Measurements from ENCODE around the gene ITGAE. TPM values are rescaled to one million over a fixed set of nuclear protein-coding genes. Genes with fewer than 3 reads are reported as not detected.

Gene ITGAE
- total and polyA plus RNA-seq, 2 experiments from 2014 or later, result 11.7 to 44.9 TPM

GRCh38 chr17:3804503-3804931, 3.5 kb upstream of the ITGAE start (continued):
- TF ChIP-seq ZNF462 (CRISPR knock-in tag; IDR thresholded peaks at IDR 0.05) (no peak), ZNF114 (CRISPR knock-in tag; IDR thresholded peaks at IDR 0.05) (no peak), CREB1 (CRISPR knock-in tag; IDR thresholded peaks at IDR 0.05; ENCODE audit: low read depth) (no peak), JUNB (IDR thresholded peaks at IDR 0.05; ENCODE audit: unreplicated experiment) (no peak), NANOG (IDR thresholded peaks at IDR 0.05; ENCODE audit: borderline replicate concordance) (no peak)

GRCh38 chr17:3803308-3803640, 2.3 kb upstream of the ITGAE start:
- no peak for ATAC-seq
- no peaks in the 10 kb centered on the region for H3K27me3 ChIP-seq (ENCODE audit: insufficient read depth)
- no peak for DNase-seq (ENCODE audit: low spot score)
- H2AFZ ChIP-seq, result no peak overlapping the region
- H3K4me2 ChIP-seq, result no peak overlapping the region
- H3F3A ChIP-seq (replicated peaks; ENCODE audit: low read depth), result peaks cover 4% of the 10 kb centered on the region
- no peaks in the 10 kb centered on the region for H3K79me2 ChIP-seq (replicated peaks; ENCODE audit: insufficient read depth)
- H3K9me3 Mint-ChIP-seq, result no peaks in the 10 kb centered on the region
- H3K36me3 ChIP-seq (ENCODE audit: insufficient read depth), result peaks cover 17% of the 10 kb centered on the region; the same call in 1 of the 2 replicates
- peaks cover 16% of the 10 kb centered on the region for H3K36me3 Mint-ChIP-seq (ENCODE audit: low read depth)
- no peaks in the 10 kb centered on the region for H3K4me1 Mint-ChIP-seq
- no peak overlapping the region for H3K27ac Mint-ChIP-seq
- H4K20me1 ChIP-seq (replicated peaks; ENCODE audit: insufficient read depth), result peaks cover 10% of the 10 kb centered on the region
- H3K4me3 Mint-ChIP-seq, result no peak overlapping the region
- peaks cover 5% of the 10 kb centered on the region for H3K27me3 Mint-ChIP-seq (ENCODE audit: insufficient read depth, low read depth, poor library complexity)
- no peaks in the 10 kb centered on the region for H3K4me1 ChIP-seq (ENCODE audit: insufficient read depth)
- no peaks in the 10 kb centered on the region for H3K9me2 ChIP-seq (ENCODE audit: insufficient read depth)
- no peak overlapping the region for H3K27ac ChIP-seq (ENCODE audit: low read depth)
- H3K4me3 ChIP-seq, result no peak overlapping the region
- TF ChIP-seq ZNF462 (CRISPR knock-in tag; IDR thresholded peaks at IDR 0.05) (no peak), ETS1 (IDR thresholded peaks at IDR 0.05) (no peak), CTCF (conservative IDR thresholded peaks at IDR 0.05; ENCODE audit: low read depth in 2 of 2) (no peak), ZNF114 (CRISPR knock-in tag; IDR thresholded peaks at IDR 0.05) (no peak)

Measured in GM23338 (cell line).